Ovary (tissue), 3 donors: ENCODE data around the gene ATP9A.

Source experiments
- POLR2A ChIP-seq: fragments of 450-650 bp; IDR thresholded peaks from one replicate; pipeline ENCODE4 v1.6.1; 2017; ENCODE audit warnings: antibody characterized with exemption, mild to moderate bottlenecking, moderate library complexity
- TF ChIP-seq, protein P1 (sequence below), 3 donors: fragments of 450-650 bp in 2 of 3; fragments of 200-600 bp in 1 of 3; IDR thresholded peaks; one replicate each; pipeline versions ENCODE4 v1.5.1 to v1.8.0; 2016 to 2022; ENCODE audit warnings: antibody characterized with exemption in 3 of 3, mild to moderate bottlenecking in 1 of 3
- donor health status: DM: no; HTN: no; CAD: no.

DNA sequence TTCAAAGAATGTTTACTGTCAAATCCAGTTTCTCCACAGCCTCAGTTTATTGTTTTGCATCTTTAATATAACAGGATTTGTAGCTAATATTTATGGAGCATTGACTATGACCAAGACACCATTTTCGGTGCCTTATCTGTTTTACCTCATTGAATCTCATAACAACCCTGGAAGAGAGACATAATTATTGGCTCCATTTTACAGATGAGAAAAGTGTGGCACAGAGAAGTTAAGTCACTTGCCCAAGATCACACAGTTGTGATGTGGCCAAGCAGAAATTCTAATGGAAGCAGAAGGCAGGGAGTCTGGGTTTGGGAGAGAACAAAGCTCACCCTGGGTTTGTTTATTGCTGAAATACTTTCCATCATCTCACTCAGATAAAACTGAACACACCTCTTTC, 208.1 kb downstream of the ATP9A start:
- TF ChIP-seq, protein P1, sequence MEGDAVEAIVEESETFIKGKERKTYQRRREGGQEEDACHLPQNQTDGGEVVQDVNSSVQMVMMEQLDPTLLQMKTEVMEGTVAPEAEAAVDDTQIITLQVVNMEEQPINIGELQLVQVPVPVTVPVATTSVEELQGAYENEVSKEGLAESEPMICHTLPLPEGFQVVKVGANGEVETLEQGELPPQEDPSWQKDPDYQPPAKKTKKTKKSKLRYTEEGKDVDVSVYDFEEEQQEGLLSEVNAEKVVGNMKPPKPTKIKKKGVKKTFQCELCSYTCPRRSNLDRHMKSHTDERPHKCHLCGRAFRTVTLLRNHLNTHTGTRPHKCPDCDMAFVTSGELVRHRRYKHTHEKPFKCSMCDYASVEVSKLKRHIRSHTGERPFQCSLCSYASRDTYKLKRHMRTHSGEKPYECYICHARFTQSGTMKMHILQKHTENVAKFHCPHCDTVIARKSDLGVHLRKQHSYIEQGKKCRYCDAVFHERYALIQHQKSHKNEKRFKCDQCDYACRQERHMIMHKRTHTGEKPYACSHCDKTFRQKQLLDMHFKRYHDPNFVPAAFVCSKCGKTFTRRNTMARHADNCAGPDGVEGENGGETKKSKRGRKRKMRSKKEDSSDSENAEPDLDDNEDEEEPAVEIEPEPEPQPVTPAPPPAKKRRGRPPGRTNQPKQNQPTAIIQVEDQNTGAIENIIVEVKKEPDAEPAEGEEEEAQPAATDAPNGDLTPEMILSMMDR (IDR thresholded peaks at IDR 0.05): no peak
- no peak for TF ChIP-seq POLR2A
